ENCODE measurements around the gene SYNGR3.
"Not testable (repeated sequence)": the region's sequence is repeated elsewhere in the genome, so short reads cannot be mapped to it uniquely, and the experiment has no call there.

SYNGR3 gene

GRCh38 chr16:2009164-2009711 is 19.5 kb downstream of the SYNGR3 start:
- no peak for FAIRE-seq

DNA sequence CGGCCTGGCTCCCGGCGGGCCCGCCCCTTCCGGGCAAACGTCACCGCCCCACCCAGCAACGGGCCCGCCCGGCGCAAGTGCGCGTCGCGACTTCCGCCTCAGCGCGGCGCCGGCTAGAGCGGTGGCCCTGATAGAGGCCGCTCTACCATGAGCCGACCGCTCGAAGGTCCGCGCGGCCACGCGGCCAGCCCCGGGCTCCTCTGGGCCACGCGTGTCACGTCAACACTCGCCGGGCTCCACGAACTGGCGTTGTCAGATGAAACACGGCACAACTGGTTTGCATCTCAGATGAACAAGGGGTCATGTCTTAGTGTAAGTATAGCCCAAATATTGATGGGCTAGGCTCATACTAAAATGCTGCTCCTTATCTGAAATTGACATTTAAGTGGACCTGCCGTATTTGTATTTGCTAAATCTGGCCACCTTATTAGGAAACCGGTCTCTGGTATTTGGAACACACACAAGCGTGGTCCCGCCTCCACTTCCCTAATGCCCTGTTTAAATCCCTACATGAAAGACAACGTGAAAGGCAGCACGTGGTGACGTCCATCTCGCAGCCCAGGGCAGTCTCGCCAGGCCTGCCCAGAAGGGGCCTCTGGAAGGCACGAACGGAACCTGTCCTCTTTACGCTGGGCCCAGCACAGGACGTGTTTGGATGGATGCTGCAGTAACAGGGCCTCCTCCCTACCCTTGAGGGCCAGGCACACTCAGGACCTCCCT is 20.2 kb downstream of the SYNGR3 start, which contains the start of gene ZNF598:
TSS of gene ZNF598 (minus strand) at position 31 of the 720 bp plus-strand sequence.
- FAIRE-seq: no peak

- FAIRE-seq: not testable (repeated sequence)
Observed at GRCh38 chr16:2011726-2012125, 22.0 kb downstream of the SYNGR3 start.

GRCh38 chr16:2013527-2013926 is 23.8 kb downstream of the SYNGR3 start:
- no peak for FAIRE-seq

DNA sequence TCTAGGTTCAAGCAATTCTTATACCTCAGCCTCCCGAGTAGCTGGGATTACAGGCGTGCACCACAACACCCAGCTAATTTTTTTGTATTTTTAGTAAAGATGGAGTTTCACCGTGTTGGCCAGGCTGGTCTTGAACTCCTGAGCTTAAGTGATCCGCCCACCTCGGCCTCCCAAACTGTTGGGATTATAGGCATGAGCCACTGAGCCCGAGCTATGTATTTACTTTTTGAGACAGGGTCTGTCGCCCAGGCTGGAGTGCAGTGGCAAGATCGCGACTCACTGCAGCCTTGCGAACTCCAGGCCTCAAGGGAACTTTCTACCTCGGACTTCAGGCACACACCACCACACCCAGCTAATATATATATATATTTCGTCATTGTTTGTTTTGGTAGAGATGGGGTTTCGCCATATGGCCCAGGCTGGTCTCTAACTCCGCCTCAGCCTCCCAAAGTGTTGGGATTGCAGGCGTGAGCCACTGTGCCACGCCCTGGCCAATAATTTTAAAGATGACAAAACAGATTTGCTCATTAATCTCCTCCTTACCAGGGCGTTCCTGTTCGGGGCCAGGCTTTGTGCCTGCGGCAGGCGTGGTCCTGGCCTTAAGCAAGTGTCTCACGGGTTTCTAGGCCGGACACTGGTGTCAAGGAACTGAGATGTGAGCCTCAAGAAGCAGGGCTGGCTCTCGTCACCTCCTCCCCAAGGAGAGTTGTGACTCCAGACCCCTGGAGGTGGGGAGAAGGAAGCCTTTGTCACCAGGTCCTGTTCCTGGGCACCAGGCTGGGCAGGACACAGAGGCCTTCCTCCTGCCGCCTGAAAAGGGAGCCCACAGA is 25.6 kb downstream of the SYNGR3 start:
- no peak for FAIRE-seq

DNA sequence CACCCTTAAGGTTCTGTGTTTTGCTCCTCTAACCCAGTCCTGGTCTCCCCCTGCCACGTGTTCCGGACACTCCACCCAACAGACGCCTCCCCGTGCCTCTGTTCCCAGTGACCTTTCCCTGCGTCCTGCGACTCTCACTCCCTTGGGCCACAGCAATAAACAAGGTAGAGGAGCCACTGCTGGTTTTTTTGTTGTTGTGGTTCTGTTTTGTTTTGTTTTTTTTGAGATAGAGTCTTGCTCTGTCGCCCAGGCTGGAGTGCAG is 26.1 kb downstream of the SYNGR3 start:
- FAIRE-seq: no peak

DNA sequence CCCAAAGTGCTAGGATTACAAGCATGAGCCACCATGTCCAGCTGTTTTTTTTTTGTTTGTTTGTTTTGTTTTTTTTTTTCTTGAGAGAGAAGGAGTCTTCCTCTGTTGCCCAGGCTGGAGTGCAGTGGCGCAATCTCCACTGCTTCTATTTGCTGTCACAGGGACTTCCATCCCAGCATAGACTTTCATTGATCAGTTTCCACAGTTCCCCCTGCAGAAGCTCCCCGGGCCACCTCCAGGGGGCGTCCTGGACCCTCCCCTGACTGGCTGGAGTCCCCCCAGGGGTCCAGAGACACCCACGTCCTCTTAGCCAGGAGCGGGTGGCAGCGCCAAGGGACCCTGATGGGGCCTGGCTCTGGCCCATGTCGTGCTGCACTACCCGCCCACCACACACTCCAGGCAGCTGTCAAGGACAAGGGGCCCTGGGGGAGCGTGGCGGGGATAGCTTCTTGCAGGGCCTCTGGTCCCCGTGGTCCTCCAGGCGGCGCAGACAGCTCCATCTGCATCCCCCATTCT is 26.7 kb downstream of the SYNGR3 start:
- FAIRE-seq: no peak

- FAIRE-seq: no peak
Observed at GRCh38 chr16:2019518-2019920, 29.7 kb downstream of the SYNGR3 start, which contains the start of gene NPW. Gene NPW (plus strand): TSS chr16:2019785.

GRCh38 chr16:2019921-2020831 is 30.4 kb downstream of the SYNGR3 start:
- FAIRE-seq: no peak

GRCh38 chr16:2022723-2023091 is 32.9 kb downstream of the SYNGR3 start:
- no peak for FAIRE-seq

GRCh38 chr16:2023092-2024031 is 33.6 kb downstream of the SYNGR3 start:
- FAIRE-seq: no peak

DNA sequence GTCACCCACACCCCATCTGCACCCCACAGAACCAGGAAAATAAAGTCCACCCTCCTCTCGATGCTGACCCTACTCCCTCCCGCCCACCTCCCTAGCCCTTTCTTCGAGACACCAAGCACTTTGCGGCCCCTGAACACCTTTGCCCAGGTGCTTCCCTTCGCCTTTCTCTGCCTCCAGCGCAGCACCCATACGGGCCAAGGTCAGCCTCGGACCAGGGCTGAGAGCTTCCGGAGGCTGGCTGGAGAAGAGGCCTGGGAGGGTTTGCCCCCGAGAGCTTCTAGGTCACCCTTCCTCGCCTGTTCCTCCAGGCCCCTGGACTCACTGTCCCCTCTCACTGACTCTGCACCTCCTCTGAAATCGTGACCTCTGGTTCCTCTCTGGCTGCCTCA is 34.3 kb downstream of the SYNGR3 start:
- no peak for FAIRE-seq

GRCh38 chr16:2025251-2025650 is 35.5 kb downstream of the SYNGR3 start:
- FAIRE-seq: no peak

DNA sequence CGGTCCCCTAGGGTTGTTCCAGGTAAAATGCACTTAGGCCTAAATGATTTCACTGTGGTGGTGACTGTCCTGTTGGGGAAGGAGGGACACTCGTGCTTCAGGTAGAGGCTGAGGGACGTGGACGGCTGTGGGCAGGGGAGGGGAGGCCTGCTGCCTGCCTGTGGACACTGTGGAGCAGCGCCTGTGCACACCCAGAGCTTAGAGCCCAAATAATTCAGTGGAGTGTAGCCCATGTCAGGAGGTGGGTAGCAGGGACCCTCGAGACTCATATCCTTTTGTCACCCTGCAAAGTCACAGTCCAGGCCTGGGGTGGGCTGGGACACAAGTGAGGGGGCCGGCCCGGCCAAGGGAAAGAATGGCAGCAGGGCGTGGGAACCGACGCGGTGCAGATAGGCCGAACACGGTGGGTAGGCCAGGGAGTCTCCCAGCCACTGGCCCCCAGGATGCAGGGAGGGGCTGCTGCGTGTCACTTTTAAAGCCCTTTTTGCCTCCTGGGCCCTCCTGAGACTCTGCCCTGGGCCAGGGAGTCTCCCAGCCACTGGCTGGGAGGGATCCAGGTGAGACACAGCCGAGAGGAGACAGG is 36.2 kb downstream of the SYNGR3 start:
- no peak for FAIRE-seq

DNA sequence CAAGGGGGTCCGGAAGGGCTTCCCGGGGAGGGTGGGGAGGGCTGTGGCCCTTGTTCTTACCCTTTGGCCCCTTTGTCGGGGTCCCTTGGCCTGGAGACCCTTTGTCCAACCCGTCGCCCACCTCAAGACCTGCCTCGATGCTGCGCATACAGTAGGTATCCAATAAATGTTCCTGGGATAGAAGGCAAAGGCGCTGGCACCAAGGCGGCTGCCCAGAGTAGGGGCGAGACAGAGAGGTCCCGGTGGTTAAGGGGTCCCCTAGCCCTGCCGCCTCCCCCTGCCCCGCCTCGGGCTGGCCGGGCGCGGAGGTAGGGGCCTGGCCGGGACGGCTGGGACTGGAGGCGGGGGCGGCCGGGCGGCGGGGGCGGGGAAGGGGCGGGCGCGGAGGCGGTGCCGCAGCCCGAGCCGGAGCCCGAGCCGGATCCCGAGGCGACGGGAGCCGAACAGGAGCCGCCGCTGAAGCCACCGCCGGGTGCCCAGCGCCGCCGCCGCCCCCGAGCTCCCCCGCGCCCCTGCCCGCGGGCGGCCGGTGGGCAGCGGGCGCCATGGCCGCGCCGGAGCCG is 36.8 kb downstream of the SYNGR3 start, which contains the start of gene NHERF2:
TSS of gene NHERF2 (plus strand) at position 442 of the 563 bp plus-strand sequence. CDS start at position 546, 104 bp downstream.
- FAIRE-seq: no peak

GRCh38 chr16:2027024-2028010 is 37.5 kb downstream of the SYNGR3 start:
- no peak for FAIRE-seq

GRCh38 chr16:2028146-2028545 is 38.4 kb downstream of the SYNGR3 start:
- no peak for FAIRE-seq

- FAIRE-seq: no peak
Observed at GRCh38 chr16:2028620-2029220, 39.0 kb downstream of the SYNGR3 start.

- no peak for FAIRE-seq
Observed at GRCh38 chr16:2029350-2029749, 39.6 kb downstream of the SYNGR3 start.

Measured in islet of Langerhans (tissue), 1 donor.